Measurements from ENCODE around the gene ATMIN.

DNA sequence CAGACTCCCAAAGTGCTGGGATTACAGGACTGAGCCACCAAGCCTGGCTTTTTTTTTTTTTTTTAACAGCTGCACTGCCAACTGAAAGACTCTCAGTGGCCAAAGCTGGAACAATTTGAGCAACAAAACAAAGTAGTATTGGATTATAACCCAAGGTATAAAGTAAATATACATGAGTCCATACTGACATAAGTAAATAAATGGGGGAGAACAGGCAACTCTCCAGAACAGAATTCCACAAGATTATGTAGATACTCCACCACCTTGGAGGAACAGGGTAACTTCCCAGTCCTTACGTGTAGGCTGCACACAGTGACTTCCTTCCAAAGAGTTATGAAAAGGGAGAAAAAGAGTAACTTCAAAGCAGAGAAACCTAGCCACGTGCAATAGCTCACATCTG lies 44.7 kb upstream of the ATMIN start:
- no peak for TF ChIP-seq CTCF (IDR thresholded peaks at IDR 0.05)
- TF ChIP-seq POLR2A (IDR thresholded peaks at IDR 0.05), result no peak

Measured in suprapubic skin (tissue), 3 donors.